ENCODE measurements around the gene EIF3D.
A peak's percentile ranks its signal among the peaks of the same experiment; 100 is the strongest.
"Not testable (repeated sequence)": the region's sequence is repeated elsewhere in the genome, so short reads cannot be mapped to it uniquely, and the experiment has no call there.

Gene EIF3D

DNA sequence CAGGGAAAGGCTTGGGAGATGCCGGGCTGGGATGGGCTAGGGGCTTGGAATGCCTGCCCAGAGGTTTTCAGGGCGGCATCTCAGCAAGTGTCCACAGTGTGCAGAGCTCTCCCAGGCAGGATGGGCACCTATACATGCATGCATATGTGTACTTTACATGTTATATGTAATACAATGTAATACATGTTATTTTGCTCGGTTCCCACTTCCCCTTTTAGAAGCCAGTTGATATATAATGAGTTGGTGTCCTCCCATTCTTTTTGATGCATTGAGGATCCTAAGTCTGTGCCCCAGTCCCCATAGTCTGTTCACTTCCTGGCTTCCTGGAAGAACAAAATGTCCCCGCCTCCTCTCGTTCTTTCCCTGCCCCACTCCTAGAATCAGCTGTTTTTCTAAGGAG lies 20.1 kb upstream of the EIF3D start:
- no peak for DNase-seq

DNA sequence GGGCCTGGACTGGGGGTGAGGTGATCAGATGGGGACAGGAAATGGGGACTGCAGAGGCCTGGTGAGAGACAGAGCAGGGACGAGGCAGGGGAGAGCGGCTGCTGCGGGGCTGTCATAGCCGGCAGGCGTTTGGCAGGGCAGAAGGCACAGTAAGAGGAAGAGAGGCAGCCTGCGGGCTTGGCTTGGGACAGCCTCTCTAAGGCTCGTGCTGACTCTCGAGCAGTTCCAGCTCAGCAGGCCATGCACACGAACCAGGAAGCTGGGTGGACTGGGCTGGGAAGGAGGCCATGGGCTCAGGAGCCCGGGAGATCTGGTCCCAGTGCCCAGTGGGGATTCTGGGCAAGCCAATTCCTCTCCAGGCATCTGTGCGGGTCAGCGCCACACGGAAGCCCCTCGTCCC lies 19.6 kb upstream of the EIF3D start:
- no peak for DNase-seq

GRCh38 chr22:36546932-36547331 lies 18.0 kb upstream of the EIF3D start:
- no peak for DNase-seq

- DNase-seq, result peak; percentile 52 to 60
Measured at GRCh38 chr22:36546092-36546804, 17.3 kb upstream of the EIF3D start.

DNA sequence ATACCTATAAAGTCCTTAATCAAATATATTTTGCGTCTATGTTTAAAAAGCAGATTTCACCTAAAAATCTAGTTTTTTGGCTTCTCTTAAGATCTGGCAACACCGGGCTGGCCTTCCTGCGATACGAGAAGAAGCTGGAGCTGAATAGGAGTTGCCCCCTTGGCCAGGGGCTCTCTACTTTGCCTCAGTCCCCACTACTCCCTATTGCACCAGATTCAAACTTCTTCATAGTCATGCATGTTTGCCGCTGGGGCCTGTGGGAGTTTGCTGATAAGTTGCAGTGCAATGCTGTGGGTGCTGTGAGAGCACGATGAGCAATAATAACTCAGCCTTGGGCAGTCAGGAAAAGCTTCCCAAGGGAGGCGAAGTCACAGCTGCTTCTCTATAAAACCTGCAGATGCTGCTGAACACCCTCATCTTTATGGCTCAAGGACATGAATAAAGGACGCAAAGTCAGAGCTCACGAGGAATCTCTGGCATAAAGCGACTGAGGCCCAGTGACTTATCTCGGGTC lies 15.2 kb upstream of the EIF3D start:
- no peak for DNase-seq

GRCh38 chr22:36541831-36542411 lies 13.0 kb upstream of the EIF3D start:
- peak; percentile 64 to 73 for DNase-seq

DNA sequence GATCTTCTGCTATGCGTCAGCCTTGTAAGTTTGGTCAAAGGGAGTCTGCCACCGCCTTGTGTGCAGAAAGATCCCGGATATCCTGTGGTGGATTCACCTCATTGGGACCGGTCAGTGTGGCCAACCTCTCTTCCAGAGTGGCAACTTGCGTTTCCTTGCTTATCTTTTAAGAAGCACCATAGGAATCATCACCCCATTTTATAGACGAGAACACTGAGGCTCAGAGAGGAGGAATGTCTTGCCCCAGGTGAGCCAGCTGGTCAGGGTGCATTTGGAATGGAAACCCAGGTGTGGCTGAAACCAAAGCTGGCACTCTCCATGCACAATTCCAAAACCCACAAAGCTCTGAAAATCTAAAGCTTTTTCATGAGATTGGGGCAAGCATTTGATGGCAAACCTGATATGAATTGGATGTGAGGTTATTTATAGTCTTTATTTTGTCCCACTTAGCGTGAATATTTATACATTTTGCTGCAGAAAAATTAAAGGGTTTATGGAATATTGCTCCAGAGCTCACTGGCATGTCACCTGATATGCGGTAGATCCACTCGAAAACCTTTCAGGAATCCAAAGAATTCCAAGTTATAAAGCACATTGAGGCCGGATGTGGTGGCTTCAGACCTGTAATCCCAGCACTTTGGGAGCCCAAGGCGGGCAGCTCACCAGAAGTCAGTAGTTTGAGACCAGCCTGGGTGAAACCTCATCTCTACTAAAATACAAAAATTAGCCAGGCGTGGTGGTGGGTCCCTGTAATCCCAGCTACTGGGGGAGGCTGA lies 12.1 kb upstream of the EIF3D start:
- DNase-seq, result no peak

DNA sequence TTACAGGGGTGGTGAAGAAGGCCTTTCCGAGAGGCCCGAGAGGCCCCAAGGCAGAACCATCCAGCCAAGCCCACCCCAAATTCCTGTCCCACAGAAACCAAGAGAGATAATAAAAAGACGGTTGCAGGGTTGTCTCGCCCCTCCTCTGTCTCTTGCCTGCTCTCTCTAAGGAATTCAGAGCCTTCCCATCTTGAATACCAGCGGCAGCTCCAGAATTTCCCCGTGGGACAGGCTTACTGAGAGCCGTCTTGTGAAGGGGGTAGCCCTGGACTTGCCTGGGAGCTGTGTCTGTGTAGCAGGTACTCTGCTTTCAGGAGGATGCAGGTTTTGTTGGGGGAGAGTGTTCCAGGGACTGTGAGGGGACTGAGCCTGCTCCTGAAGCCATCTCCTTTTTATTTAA lies 9.6 kb upstream of the EIF3D start:
- no peak for DNase-seq

GRCh38 chr22:36536717-36537116 lies 7.8 kb upstream of the EIF3D start:
- no peak for DNase-seq

- not testable (repeated sequence) for DNase-seq
Measured at GRCh38 chr22:36533320-36533719, 4.4 kb upstream of the EIF3D start.

- no peak for DNase-seq
Measured at GRCh38 chr22:36532466-36532865, 3.5 kb upstream of the EIF3D start.

DNA sequence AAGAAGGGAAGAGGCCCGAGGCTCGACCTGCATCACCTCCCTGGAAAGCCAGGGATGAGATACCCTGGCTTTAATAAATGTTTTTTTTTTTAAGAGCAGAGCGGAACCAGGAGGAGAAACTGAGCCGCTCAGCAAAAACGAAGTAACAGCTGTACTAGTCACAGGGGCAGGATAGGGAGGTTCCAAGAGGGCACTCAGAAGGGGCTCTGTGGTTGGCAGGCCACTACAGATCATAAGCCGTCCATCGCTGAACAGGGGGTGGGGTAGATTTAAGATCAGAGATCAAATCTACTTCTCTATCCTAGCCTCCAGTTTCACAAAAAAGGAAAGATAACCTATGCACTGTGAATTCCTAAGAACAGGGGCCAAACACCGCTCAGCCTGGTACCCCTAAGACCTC lies 625 bp downstream of the EIF3D start:
- no peak for DNase-seq

GRCh38 chr22:36522662-36523061 lies 6.3 kb downstream of the EIF3D start:
- no peak for DNase-seq

DNA sequence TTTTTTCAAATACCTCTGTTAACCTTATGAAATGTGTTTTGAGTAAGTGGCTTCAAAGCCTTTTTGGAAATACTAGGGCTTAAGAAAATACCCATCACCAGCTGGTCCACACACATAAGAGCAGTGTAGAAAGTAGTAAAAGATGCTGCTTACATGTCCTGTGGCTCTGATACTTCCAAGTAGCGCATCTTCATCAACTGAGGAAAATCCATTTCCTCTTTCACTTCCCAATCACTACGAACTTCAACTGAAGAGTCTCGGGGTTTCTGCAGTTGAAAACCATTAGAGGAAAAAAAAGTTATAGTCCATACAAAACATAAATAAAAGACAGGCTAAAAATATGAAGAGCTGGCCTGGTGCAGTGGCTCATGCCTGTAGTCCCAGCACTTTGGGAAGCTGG lies 8.5 kb downstream of the EIF3D start:
- no peak for DNase-seq

GRCh38 chr22:36519906-36520305 lies 9.1 kb downstream of the EIF3D start:
- DNase-seq, result not testable (repeated sequence)

DNA sequence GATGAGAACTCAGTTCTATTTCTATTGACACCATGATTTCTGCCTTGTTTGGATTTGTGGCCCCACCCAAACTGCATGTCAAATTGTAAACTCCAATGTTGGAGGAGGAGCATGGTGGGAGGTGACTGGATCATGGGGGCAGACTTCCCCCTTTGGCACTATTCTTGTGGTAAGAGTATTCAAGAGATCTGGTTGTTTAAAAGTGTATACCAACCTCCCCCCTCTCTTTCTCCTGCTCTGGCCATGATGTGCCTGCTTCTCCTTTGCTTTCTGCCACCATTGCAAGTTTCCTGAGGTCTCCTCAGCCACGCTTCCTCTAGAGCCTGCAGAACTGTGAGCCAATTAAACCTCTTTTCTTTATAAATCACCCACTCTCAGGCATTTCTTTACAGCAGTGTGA lies 14.2 kb downstream of the EIF3D start:
- no peak for DNase-seq

DNA sequence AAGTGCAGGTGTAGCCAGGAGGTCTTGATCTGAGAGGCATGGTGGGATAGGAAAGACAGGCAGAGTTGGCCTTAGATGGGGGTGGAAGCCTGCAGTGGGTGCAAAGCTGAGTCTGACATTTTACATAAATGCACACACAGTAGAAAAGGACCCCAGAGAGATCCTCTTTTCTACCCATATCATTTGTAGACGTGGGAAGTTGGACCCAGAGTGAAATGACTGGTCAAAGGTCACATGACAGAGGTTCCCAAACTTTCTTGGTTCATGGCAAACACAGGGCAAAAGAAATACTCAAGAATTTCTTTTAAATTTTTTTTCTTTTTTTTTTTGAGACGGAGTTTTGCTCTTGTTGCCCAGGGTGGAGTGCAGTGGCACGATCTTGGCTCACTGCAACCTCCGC lies 16.0 kb downstream of the EIF3D start:
- no peak for DNase-seq

DNA sequence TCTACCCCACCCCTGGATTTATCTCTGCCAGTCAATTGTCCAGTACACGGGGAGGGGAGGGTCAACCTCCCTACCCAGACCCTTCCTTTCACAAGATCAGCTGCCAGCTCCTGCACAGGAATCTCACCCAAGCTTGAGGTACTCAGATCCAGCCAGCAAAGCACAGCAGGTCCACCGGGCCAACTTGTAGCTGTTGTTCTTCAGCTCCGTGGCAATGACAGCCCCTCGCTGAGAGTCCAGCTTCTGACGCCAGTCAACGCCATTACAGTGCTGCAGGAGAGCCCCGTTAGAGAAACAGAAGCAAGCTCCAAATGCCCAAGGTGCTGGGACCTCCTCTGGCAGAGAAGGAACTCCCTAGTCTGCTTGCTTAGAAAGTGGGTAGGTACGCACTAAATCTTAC lies 16.6 kb downstream of the EIF3D start:
- no peak for DNase-seq

GRCh38 chr22:36510966-36511881 lies 17.7 kb downstream of the EIF3D start:
- peak; percentile 56 to 61 for DNase-seq

DNA sequence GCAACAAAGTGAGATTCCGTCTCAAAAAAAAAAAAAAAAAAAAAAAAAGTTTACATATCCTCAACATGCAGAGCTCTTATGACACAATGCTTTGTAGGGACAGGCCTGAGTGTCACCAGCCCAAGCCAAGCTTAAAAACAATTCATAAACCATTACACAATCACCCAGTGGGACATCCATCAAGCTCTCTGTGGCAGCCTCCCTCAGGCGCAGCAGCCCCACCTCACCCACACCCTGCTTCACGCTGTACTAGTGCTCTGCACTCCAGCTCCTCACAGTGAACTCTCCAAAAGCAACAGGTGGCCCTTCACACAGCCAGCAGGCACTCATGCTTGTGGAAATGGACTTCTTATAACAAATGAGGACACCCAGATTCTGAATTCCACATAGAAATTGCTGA lies 18.6 kb downstream of the EIF3D start:
- no peak for DNase-seq

- no peak for DNase-seq
Measured at GRCh38 chr22:36507518-36508010, 21.4 kb downstream of the EIF3D start.

GRCh38 chr22:36506637-36507517 lies 22.1 kb downstream of the EIF3D start, which contains the start of gene FOXRED2:
FOXRED2 (minus strand) TSS chr22:36507040; CDS start chr22:36506422, 618 bp downstream.
- peak; percentile 89 to 94 for DNase-seq

All from activated T-cell treated with anti-CD3 and anti-CD28 coated beads, Interleukin-2, amount 50 U/mL, for 48 hours (primary cell).